GM18520 (cell line): ENCODE data around the gene LRAT.
"Not testable (repeated sequence)": the region's sequence is repeated elsewhere in the genome, so short reads cannot be mapped to it uniquely, and the experiment has no call there.

ENCODE experiments used
- ATAC-seq: cut with Tn5 transposase; IDR thresholded peaks from one replicate; pipeline ENCODE4 v1.9.1; 2021; ENCODE audit not compliant: unreplicated experiment

Gene LRAT

DNA sequence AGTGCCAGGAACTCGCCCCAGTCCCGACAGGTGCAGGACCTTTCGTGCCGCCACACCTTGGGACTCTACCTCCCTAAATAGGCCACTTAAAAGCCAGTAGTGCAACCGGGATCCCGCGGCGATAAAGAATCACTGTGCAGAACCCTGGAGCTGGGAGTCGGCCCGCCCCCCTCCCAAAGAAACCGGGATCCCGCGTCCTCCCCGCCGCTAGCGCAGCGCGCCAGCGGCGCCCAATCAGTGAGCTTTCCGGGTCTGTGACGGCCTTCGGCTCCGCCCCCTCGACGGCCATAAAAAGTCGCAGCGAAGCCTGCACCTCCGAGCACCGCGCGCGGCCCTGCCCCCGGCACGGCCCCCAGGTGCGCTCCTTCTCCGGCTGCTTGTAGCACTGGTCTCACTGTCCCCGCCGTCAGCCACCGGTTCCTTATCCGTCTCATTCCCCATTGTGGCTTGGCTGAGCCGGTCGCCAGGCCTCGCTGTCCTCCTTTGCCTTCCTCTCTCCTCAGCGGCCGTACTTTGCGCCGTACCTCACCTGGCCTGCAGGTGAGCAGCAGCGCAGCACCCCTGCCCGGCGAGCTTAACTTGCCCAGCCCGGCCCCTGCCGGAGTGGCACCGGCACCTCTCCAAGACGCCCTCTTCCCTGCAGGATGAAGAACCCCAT is at the start of gene LRAT:
Gene LRAT (plus strand): TSS at position 318 of the 658 bp plus-strand sequence. CDS start 327 bp downstream, at position 645.
- no peak for ATAC-seq

DNA sequence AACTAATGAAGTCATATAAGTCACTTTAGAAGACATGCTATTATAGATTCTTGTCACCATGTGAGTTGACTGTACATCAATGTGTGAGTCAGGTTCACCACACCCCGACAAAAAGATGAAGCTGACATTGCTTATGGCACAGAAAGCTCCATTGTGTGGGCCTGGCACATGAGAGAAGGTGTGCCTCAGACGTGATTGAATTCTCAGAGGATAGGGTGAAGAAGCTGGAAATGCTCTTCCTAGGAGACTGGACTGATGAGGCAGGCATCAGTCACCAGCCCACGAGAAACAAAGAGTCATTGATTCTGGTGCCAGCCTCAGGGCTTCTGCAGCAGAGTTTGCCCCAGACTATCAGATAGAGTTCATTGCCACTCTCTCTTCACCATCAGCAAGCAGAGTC is 35.9 kb upstream of the LRAT start:
- ATAC-seq: no peak

DNA sequence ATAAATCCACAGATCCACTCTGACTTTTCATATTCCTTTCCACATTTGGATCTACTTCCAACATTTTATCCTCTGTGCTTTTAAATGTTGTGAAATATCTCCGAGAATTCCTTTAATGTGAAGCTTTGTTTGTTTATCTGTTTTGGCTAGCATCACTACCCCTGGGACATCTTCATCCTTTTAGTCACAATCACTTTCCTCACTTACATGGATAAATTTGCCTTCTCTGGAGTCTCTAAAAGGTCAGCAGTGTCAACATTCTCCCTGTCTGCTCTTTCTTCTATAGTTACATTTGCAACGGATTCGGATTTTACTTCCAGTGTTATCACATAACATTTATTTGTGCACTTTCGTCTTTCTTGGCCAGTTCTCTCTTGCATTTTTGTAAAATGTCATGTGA is 34.2 kb upstream of the LRAT start:
- ATAC-seq: no peak

DNA sequence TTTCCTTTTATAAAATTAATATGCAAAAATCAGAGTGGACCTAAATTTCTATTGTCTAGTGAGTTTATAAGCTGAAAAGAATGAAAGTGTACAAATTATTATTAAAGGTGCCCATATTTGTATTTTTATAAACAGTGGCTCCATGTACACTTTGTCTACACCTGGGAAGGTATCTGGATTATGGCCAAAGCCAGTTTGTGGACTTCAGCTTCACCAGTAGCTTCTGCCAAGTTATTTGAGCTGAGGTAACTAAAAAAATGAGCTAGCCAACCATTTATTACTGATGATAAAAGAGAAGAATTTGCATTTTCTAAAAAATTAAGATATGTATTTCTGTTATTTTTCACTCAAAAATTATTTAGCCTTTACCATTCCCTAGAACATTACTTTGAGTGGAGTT is 32.3 kb upstream of the LRAT start:
- no peak for ATAC-seq

DNA sequence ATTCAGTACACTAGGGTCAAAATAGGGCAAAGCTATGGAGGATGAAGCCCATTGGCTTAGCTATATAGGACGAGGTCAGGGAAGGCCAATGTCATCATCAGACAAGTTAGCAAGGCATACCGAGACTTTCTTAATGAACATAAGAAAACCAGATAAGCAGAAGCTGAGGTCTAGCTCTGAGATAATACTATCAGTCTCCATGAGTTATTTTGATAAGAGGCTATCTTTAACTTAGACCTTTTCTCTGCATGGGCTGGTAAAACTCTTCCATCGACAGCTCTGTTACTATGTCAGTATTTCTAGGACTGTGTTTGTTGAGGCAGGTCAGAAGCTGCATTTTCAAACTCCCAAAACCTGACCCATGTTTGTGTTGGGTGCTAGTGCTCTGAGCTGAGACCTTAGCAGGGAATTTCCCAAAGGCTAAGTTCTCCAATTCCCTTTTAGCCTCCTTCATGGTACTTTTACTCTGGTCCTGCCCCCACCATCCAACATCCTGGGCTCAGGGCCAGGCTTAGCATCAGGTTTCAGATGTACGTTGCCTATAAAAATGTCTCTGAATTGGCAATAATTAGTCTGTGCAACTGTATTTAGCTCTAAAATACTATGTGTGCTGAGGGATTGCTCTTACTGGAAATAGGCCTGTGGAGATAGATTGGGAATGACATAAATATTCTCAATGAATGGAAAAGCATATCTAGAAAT is 29.3 kb upstream of the LRAT start:
- ATAC-seq: no peak

DNA sequence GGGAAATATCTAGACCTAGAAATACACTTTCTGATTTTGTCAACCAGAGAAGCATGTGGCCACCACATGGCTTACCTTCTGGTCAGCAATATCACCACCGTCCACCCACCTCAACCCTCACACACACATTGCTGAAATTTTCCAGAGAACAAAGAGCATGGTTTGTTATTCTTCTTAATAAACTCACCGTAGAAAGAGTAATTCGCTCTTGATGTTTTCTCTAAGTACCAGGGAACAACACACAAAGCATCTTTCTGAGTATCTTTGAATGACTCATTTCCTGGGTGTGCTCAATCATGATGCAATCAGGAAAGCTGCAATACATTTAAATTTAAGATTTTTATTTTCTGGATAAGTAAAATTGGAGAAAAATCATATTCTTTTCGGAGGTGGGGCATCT is 24.7 kb upstream of the LRAT start:
- no peak for ATAC-seq

DNA sequence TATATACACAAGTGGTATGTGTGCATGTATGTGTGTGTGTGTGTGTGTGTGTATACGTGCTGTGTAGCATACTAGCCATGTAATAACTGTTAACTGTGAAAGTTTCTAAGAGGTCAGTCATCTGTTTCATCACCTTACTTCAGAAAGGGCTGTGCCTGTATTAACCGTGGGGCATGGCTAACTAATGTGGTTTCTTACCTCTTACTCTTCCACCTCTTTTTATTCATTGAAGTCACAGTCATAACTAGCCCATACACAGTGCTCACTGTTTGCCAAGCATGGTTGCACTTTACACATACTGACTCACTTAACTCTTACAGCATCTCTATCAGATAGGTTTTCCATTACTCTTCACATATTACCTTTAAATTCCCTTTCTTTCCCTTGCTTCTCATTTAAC is 23.7 kb upstream of the LRAT start:
- ATAC-seq: peak; percentile 85

DNA sequence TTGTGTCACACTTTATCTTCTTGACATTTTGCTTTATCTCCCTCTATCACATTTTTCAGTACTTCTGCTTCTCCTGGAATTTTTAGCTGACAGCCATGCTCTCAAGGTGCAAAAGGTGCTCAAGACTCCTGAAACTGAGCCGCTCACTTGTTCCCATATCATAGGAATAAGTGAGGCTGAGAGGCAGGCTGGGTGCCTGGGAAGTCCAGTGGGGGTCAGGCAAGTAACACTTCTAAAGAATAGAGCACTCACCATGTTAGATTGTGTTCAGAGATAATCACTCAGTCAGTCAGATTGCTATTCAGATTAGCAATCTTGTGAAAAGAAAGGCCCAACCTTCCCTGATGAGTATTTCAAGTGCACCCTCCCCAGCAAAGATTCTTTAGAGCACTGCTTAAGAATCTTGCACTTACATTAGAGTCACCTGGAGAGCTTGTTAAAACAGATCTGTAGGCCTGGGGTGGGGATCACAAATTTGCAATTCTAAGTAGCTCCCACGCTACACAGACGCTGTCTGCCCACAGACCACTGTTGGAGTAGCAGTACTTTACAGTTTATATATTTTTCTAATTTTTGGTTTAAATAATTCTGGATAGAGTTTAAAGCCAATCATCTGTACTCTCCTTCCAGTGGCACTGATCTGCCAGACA is 23.1 kb upstream of the LRAT start:
- ATAC-seq: no peak

DNA sequence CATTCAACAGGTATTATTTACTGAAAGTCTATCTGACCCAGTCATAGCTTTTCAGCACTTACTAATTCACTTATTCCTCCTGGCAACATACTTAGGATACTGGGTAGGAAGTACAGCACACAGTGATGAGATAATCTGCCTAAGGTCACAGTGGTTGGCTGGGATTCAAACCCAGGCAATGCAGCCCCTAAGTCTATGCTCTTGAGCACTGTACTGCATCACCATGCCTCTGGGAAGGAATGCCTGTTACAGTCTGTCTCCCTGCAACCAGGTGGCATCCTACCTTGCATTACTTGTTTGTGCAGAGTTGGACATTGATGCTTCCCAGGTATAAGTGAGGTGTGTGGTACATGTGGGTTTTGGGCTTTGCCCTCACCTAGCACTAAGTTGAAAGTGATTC is 21.5 kb upstream of the LRAT start:
- no peak for ATAC-seq

DNA sequence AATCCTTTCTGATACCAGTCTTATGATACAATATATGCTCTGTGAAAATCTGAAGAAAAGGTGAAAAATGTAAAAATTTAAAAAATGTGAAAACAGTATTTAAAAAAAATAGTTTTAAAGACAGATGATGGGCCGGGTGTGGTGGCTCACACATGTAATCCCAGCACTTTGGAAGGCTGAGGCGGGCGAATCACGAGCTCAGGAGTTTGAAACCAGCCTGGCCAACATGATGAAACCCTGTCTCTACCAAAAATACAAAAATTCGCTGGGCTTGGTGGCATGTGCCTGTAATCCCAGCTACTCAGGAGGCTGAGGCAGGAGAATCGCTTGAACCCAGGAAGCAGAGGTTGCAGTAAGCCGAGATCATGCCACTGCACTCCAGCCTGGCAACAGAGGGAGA is 20.2 kb upstream of the LRAT start:
- ATAC-seq: not testable (repeated sequence)

DNA sequence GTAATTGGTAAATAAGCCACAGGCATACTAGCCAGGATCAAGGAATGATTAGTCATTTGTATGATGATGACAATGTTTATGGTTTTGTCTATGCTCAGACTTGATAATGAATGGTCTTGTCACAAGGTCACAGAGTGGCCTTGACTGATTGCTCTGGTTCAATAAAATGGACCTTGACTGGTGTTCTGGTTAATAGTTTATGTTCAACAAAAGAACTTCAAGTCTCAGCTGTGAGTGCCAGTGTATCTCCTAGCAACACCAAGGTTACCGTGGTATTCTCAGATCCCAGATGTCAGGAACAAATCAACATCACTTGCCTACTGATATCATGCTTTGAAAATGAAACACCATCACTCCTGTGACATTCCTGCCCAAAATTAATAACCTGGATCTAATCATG is 16.3 kb upstream of the LRAT start:
- ATAC-seq: no peak

DNA sequence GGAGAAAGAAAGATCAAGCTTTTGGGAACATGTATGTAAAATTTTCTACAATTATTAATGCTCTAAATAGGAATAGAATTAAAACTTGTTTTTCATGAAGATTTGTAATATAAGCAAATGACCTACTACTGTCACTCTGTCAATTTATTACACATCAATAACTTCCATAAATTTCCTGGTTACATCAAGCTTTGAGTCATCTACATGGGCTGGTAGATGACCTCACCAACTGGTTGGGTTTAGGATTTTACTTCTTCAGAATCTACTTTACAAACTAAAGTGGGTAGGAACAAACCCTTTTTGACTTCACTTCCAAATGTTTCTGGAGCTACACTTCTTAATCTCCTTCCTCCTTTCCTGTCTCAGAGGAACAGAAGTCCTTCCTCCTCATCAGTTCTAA is 12.0 kb upstream of the LRAT start:
- no peak for ATAC-seq

DNA sequence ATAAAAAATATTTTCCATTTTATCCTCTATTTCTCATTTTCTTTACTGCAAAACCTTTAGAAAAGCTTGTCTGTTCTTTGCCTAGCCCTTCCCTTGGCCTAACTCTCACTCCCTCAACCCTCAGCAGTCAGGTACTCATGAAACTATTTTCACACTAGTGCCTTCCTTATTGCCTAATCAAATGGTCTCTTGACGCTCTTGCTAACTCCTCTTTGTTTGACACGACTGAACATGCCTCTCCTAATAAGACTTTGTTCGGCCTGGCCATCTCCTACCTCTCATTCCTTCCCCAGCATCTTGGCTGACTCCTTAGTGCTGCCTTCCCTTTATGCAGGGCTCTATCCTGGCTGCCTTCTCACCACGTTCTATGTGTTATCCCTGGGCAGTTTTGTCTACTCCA is 11.1 kb upstream of the LRAT start:
- no peak for ATAC-seq

DNA sequence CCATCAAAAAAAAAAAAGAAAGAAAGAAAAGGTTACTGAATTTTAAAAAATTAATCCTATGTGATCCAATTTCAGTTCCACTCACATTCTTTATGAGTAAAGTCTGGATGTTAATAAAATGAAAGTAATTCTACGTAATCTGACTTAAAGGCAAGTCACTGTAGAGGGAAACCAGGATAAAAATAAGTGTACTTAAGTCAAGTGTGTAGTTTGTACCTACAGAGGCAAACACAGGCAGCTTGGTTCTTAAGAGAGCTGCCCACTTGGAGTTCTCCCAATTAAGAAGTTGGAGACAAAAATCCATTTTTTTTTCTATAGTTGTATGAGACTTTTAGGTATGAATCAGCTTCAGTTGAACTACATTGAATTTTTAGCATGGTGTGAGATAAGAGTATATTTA is 7.0 kb upstream of the LRAT start:
- no peak for ATAC-seq

DNA sequence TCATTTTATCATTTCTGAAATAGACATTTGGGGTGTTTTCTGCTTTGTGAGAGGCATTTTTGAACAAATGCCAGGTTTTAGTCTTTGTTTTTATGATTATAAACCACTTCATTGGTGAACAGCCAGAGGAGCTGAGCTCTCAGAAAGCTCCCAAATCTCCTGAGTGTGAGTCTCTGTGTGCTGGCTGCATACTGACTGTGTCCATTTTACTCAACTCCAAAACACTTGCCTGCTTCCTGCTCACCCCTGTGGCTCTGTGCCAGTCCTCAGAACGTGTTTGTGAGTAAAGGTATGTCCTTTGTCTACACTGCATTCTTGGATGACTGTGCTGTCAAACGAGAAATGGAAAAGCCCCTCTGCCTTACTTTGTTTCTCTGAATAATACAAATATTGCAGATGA is 5.4 kb upstream of the LRAT start:
- ATAC-seq: no peak

DNA sequence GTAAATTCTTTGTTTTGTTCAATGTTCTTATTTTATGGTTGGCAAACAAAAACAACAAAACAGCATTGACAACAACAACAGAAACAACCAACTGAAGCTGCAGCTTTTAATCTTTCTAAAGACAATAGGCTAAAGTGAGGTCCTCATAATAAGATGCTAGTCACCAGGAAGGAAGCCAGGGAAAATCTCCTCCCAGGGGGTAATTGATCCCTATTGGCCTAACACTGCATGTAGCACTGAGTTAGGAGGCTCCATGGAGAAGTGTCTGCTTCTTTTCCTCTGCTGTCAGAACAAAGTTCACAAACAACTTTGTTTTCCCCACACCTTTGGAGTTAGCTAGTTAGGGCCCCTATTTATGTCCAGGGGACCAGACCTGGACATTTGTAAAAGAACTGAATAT is 4.7 kb upstream of the LRAT start:
- ATAC-seq: no peak

DNA sequence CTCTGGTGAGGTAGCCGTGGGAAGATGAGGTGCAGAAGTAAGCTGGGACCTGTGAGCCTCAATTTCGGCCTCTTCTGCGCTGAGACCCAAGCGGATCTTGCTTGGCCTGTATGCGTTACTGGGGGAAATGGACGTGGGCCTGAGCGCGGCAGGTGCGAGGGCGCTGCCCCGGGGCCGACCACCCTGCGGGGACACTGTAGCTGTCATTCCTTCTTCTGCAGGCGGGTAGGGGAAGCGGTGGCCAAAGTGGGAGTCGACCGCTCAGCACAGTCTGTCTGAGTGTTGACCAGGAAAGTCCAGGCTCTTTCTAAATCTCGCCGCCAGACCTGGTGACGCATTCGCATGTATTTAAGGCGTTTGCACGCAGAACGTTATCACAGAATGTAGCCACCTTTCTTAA is 3.3 kb upstream of the LRAT start:
- ATAC-seq: no peak

DNA sequence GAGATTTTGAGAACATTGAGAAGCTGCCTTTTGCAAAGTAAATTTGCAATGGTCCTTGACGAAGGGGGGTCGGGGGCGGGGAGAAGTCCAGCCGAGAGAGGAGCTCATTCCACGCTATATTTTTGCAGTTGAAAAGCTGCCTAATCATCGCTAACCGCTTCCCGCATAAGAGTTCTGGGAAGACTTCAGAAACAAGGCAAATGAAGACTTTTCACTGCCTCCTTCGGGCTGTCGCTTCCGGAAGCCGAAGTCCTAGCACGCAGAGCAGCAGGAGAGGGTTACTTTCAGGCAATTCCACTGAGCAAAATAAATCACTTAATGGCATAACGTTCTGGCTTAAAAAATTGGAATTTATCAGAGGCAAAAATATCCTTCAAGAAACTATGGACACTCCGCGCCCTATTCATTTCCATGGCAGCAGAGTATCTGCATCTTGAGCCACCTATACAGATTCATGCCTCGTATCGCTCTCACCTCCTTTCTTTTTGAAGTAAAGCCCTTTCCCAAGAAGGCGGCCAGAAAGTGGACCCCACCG is 2.6 kb upstream of the LRAT start:
- ATAC-seq: no peak

DNA sequence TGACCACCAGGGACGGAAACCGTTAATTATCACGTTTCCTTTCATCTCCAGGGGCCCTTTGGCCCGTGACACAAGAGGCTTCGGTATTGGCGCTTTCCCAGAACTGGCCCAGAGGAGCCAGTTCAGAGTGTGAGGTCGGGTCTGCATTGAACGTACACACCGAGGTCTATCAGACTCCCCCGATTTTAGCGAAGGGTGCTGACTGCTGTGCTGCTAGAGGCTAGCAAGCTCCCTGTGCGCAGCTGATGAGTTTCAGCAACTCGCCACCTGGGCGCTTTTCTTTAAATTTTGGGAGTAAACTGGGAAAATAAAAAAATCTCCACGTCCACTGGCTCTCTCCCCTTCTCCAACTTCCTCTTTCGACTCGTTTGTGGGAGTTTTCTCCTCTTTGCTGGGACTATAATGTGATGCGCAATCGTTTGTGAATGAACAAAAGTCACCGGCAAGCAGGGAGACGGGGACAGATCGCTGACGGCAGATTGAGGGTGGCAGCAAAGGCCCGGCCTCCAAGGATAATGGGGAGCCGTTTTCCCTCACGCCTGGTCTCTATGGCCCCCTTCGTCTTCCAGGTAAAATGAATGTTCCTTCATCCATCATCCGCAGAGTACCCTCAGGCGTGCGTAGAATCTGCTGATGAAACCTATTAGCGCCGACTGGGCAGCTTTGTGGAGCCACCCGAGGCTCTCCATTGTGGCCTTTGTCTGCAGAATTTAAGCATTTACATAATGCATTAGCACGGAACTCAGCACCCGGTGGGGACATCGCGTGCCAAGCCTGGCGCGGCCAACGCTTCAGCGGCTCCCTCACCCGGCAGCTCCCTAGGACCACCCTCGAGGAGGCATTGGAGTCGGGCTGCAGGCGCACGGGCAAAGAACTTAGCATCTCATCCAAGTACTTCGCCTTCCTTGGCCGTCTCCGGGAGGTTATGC is 1.6 kb upstream of the LRAT start:
- ATAC-seq: no peak

DNA sequence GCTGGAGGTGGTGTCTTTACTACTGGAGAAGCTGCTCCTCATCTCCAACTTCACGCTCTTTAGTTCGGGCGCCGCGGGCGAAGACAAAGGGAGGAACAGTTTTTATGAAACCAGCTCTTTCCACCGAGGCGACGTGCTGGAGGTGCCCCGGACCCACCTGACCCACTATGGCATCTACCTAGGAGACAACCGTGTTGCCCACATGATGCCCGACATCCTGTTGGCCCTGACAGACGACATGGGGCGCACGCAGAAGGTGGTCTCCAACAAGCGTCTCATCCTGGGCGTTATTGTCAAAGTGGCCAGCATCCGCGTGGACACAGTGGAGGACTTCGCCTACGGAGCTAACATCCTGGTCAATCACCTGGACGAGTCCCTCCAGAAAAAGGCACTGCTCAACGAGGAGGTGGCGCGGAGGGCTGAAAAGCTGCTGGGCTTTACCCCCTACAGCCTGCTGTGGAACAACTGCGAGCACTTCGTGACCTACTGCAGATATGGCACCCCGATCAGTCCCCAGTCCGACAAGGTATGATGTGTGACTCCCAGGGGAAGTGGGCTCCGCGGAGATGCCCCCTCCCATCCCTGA is 634 bp downstream of the LRAT start:
- ATAC-seq: no peak

DNA sequence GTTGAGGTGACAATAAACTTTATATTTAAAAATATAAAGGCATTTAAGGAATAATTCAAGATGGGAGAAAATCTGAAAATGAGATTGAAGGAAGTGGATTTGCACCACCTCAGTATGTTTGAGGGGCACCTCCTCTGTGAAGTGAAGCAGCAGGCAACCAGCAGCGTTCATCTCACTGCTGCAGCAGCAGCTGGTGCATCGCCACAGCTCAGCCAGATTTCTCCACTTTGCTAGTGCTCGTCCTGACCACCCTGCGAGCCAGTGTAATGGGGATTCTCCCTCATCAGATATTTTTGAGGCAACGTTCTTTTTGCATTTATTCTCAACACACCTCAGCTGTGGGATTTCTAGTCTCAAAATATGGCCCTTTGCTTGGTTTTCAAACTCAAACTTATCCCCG is 13.9 kb downstream of the LRAT start:
- ATAC-seq: no peak
